Hepatocyte (in vitro differentiated cells): ENCODE data around the gene SFRP2. TPM values are rescaled to one million over a fixed set of nuclear protein-coding genes. Genes with fewer than 3 reads are reported as not detected.

Experiments used
- DNase-seq: peaks from one replicate; pipeline ENCODE4 v3.0.0-alpha.2; 2016; ENCODE audit warnings: low spot score
- H2AFZ ChIP-seq: fragments of 200-600 bp; sonication (generic); 2 replicates; pipeline ENCODE4 v1.6.0; 2016; ENCODE audit warnings: antibody characterized with exemption, mild to moderate bottlenecking
- H3K27ac ChIP-seq: fragments of 200-600 bp; sonication (generic); 2 replicates; pipeline ENCODE4 v1.5.1; 2016; ENCODE audit warnings: mild to moderate bottlenecking
- H3K27me3 ChIP-seq: fragments of 200-600 bp; sonication (generic); 2 replicates; pipeline ENCODE4 v1.6.1; 2016
- H3K36me3 ChIP-seq: fragments of 200-600 bp; sonication (generic); replicated peaks from 2 replicates; pipeline ENCODE4 v1.5.1; 2016; ENCODE audit warnings: low read depth; ENCODE audit not compliant: insufficient read depth
- H3K4me1 ChIP-seq: fragments of 200-600 bp; sonication (generic); 2 replicates; pipeline ENCODE4 v1.5.1; 2016; ENCODE audit warnings: mild to moderate bottlenecking, moderate library complexity; ENCODE audit not compliant: insufficient read depth
- H3K4me2 ChIP-seq: fragments of 200-600 bp; sonication (generic); 2 replicates; pipeline ENCODE4 v1.6.0; 2016
- H3K4me3 ChIP-seq: fragments of 200-600 bp; sonication (generic); 2 replicates; pipeline ENCODE4 v1.5.1; 2016; ENCODE audit warnings: mild to moderate bottlenecking
- H3K79me2 ChIP-seq: fragments of 200-600 bp; sonication (generic); 2 replicates; pipeline ENCODE4 v1.6.0; 2017; ENCODE audit warnings: mild to moderate bottlenecking
- H3K9me2 ChIP-seq: fragments of 200-600 bp; sonication (generic); replicated peaks from 2 replicates; pipeline ENCODE4 v1.6.0; 2017; ENCODE audit warnings: mild to moderate bottlenecking; ENCODE audit not compliant: insufficient read depth
- H3K9me3 ChIP-seq: fragments of 200-600 bp; sonication (generic); 2 replicates; pipeline ENCODE4 v1.5.1; 2016; ENCODE audit warnings: low read depth, mild to moderate bottlenecking
- H4K20me1 ChIP-seq: fragments of 200-600 bp; sonication (generic); 2 replicates; pipeline ENCODE4 v1.6.0; 2016; ENCODE audit warnings: mild to moderate bottlenecking; ENCODE audit not compliant: insufficient read depth, poor library complexity, severe bottlenecking
- EZH2 ChIP-seq: fragments of 200-600 bp; sonication (generic); IDR thresholded peaks from 2 replicates; pipeline ENCODE4 v1.6.1; 2016; ENCODE audit warnings: antibody characterized with exemption, mild to moderate bottlenecking, borderline replicate concordance
- EZH2phosphoT487 ChIP-seq: fragments of 200-600 bp; sonication (generic); IDR thresholded peaks from one replicate; pipeline ENCODE4 v1.6.1; 2018; ENCODE audit warnings: antibody characterized with exemption, mild to moderate bottlenecking, low read depth, moderate library complexity; ENCODE audit not compliant: unreplicated experiment, severe bottlenecking
- WGBS: methylation state at CpG from one replicate; pipeline ENCODE4 v1.1.6; 2016; ENCODE audit warnings: low lambda C conversion rate; ENCODE audit errors: missing lambda C conversion rate; 5-methylcytosine and 5-hydroxymethylcytosine counted together
- polyA plus RNA-seq: library from polyadenylated mRNA; unstranded; fragments of >200 nt; fragmentation: Nextera tagmentation; extraction: Ambion mirVana; gene quantifications from 2 replicates; pipeline ENCODE4 v1.2.1, GENCODE V29; 2016
- total RNA-seq: library from RNA; depleted of rRNA; stranded (reverse); fragments of >200 nt; gene quantifications from 2 replicates; pipeline ENCODE4 v1.2.3, GENCODE V29; 2014
- TF ChIP-seq, protein P1 (sequence below): fragments of 200-600 bp; sonication (generic); IDR thresholded peaks from 2 replicates; pipeline ENCODE4 v1.5.1; 2016; ENCODE audit warnings: antibody characterized with exemption, mild to moderate bottlenecking; ENCODE audit not compliant: poor library complexity

The SFRP2 gene
- total and polyA plus RNA-seq, 2 experiments from 2014 or later = 15.0 to 42.8 TPM

DNA sequence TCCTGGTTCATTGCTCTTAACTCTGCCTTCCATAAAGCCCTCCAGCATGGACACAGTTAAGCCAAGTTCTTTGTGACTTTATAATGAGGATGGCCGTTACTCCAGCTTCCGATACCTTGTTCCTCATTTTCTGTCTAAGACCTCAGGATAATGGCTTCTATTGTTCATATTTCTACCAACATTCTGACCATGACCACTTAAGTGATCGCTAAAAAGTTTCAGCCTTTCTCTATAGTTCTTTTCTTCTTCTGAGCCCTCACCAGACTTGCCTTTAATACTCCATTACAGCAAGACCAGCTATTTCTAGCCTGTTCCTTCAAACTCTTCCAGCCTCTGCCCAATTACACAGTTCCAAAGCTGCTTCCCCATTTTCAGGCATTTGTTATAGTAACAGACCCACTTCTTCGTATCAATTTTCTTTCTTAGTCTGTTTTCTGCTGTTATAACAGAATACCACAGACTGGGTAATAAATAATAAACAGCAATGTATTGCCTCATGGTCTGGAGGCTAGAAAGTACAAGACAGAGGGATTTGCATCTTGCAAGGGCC, 41.4 kb downstream of the SFRP2 start:
- no peak overlapping the region for H3K4me2 ChIP-seq
- H2AFZ ChIP-seq = no peak overlapping the region
- H3K4me1 ChIP-seq = no peaks in the 10 kb centered on the region
- H3K9me3 ChIP-seq = no peaks in the 10 kb centered on the region
- H4K20me1 ChIP-seq = no peaks in the 10 kb centered on the region
- H3K27me3 ChIP-seq = no peaks in the 10 kb centered on the region
- no peaks in the 10 kb centered on the region for H3K79me2 ChIP-seq
- TF ChIP-seq EZH2phosphoT487 = no peak
- TF ChIP-seq EZH2 = no peak
- TF ChIP-seq, protein P1, sequence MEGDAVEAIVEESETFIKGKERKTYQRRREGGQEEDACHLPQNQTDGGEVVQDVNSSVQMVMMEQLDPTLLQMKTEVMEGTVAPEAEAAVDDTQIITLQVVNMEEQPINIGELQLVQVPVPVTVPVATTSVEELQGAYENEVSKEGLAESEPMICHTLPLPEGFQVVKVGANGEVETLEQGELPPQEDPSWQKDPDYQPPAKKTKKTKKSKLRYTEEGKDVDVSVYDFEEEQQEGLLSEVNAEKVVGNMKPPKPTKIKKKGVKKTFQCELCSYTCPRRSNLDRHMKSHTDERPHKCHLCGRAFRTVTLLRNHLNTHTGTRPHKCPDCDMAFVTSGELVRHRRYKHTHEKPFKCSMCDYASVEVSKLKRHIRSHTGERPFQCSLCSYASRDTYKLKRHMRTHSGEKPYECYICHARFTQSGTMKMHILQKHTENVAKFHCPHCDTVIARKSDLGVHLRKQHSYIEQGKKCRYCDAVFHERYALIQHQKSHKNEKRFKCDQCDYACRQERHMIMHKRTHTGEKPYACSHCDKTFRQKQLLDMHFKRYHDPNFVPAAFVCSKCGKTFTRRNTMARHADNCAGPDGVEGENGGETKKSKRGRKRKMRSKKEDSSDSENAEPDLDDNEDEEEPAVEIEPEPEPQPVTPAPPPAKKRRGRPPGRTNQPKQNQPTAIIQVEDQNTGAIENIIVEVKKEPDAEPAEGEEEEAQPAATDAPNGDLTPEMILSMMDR = no peak
- no peaks in the 10 kb centered on the region for H3K9me2 ChIP-seq
- whole genome bisulfite sequencing = 86% methylated on average over 4 of the region's 4 CpGs
- DNase-seq = no peak
- no peak overlapping the region for H3K4me3 ChIP-seq
- no peak overlapping the region for H3K27ac ChIP-seq
- no peaks in the 10 kb centered on the region for H3K36me3 ChIP-seq

DNA sequence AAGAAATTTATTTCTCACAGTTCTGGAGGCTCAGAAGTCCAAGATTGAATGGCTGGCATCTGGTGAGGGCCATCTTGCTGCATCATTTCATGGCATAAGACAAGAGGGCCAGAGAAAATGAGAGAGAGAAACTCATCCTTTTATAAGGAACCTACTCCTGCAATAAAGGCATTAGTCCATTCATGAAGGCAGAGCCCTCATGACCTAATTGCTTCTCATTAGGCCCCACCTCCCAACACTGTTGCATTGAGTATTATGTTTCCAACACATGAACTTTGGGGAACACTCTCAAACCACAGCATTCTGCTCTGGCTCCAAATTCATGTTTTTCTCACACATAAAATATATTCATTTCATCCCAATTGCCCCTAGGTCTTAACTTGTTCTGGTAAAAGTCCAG, 43.2 kb downstream of the SFRP2 start:
- Histone ChIP-seq H2AFZ (no peak overlapping the region), H3K36me3 (no peaks in the 10 kb centered on the region), H3K9me3 (no peaks in the 10 kb centered on the region), H4K20me1 (no peaks in the 10 kb centered on the region), H3K4me2 (no peak overlapping the region), H3K4me1 (no peaks in the 10 kb centered on the region), H3K9me2 (no peaks in the 10 kb centered on the region), H3K4me3 (no peak overlapping the region), H3K27me3 (no peaks in the 10 kb centered on the region), H3K79me2 (no peaks in the 10 kb centered on the region), H3K27ac (no peak overlapping the region)
- DNase-seq = no peak
- no peak for TF ChIP-seq EZH2
- TF ChIP-seq, protein P1 = no peak
- TF ChIP-seq EZH2phosphoT487 = no peak

DNA sequence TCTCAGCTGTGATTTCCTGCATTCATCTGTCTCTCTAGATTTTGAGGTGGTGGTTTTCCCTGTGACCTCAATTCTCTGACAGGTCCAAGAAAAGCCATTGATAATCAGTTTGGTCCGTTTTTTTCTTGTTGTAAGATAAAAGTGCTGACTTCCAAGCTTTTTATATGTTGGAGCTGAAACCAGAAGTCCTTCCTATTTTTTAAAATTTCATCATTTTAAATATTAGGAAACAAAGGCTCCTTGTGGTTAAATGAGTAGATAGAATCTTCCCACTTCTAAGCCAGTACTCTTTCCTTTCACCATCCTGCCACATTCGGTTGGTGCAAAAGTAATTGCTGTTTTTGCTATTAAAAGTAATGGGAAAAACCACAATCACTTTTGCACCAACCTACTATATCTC, 47.3 kb downstream of the SFRP2 start:
- Histone ChIP-seq H3K4me3 (no peak overlapping the region), H3K9me2 (no peaks in the 10 kb centered on the region), H3K79me2 (no peaks in the 10 kb centered on the region), H3K27me3 (no peaks in the 10 kb centered on the region), H3K9me3 (no peaks in the 10 kb centered on the region), H3K4me2 (no peak overlapping the region), H3K27ac (no peak overlapping the region), H4K20me1 (no peaks in the 10 kb centered on the region), H3K4me1 (no peaks in the 10 kb centered on the region), H3K36me3 (no peaks in the 10 kb centered on the region), H2AFZ (no peak overlapping the region)
- DNase-seq = no peak
- TF ChIP-seq EZH2 = no peak
- no peak for TF ChIP-seq EZH2phosphoT487
- TF ChIP-seq, protein P1 = no peak
- WGBS = 81% methylated on average over 2 of the region's 2 CpGs

DNA sequence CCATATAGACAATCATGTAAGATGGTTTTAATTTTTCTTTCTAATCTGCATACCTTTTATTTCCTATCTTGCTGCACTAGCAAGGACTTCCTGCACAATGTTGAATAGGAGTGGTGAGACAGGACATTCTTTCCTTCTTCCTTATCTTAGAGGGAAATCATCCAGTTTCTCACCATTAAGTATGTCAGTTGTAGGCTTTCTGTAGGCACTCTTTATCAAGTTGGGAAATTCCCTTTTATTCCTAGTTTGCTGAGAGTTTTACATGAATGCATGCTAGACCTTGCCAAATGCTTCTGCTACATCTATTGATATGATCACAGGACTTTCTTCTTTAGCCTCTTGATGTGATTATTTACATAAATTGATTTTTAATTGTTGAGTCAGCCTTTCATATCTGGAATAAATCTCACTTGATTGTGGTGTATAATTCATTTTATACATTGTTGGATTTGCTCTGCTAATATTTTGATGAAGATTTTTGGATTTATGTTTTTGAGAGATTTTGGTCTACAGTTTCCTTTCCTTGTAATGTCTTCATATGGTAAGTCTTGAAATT, 52.9 kb downstream of the SFRP2 start:
- H3K4me1 ChIP-seq = peaks cover 5% of the 10 kb centered on the region
- TF ChIP-seq, protein P1 = no peak
- no peak overlapping the region for H3K4me2 ChIP-seq
- H3K27me3 ChIP-seq = no peaks in the 10 kb centered on the region
- H2AFZ ChIP-seq = no peak overlapping the region
- no peaks in the 10 kb centered on the region for H3K79me2 ChIP-seq
- no peaks in the 10 kb centered on the region for H3K9me3 ChIP-seq
- no peak overlapping the region for H3K4me3 ChIP-seq
- no peak overlapping the region for H3K27ac ChIP-seq
- H4K20me1 ChIP-seq = no peaks in the 10 kb centered on the region
- no peaks in the 10 kb centered on the region for H3K9me2 ChIP-seq
- H3K36me3 ChIP-seq = no peaks in the 10 kb centered on the region
- no peak for DNase-seq
